ENCODE measurements around the gene POLE3. TPM values are rescaled to one million over a fixed set of nuclear protein-coding genes. Genes with fewer than 3 reads are reported as not detected.
"Not testable (repeated sequence)": the region's sequence is repeated elsewhere in the genome, so short reads cannot be mapped to it uniquely, and the experiment has no call there.

Gene POLE3
- total and polyA plus RNA-seq, 2 donors (not counting 3 experiments of a cell fraction or from before 2014, with no cell fraction given): 53.8 to 68.6 TPM

DNA sequence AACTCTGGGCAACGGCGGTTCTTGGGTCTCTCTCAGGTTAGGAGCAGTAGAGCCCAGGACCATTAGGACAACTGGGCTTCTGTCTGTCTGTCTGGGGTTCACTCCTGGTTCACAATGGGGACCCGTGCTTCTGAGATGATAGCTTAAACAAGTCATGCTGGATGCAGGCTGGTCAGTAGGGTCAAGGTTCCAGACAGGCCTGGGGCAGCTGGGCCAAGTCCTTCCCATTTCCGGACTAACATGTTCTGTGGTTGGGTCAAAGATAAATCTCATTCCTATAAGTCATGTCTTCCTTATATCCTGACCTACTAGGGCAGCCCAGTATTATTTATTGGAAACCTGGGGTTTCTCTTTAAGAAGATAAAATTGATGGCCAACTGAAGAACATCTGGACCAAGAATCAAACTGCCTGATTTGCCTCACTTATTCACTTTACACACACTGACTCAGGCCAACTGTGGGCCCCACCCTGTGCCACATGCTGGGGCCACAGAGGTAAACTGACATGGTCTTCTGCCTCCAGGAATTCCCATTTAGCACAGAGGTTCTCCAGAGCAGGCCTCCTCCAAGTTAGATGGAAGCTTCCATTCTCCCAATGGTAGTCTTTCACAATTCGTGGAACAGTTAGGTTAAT lies 42.0 kb downstream of the POLE3 start:
- no TSS peak for BruUV-seq (replicated peaks)
- no peak for FAIRE-seq
- Histone ChIP-seq H3K4me2 (ENCODE audit: insufficient read depth, low read length) (no peak overlapping the region), H3K9ac (replicated peaks; ENCODE audit: extremely low read depth, insufficient read depth, low read length) (no peak overlapping the region), H3K27me3 (ENCODE audit: control insufficient read depth in 2 of 2, insufficient read depth in 2 of 2, low read length in 2 of 2) (no peaks in the 10 kb centered on the region), H3K9me3 (replicated peaks; ENCODE audit: control insufficient read depth, insufficient read depth, low read length) (no peaks in the 10 kb centered on the region), H3K79me2 (ENCODE audit: control insufficient read depth, insufficient read depth, low read length) (no peaks in the 10 kb centered on the region), H3K4me1 (ENCODE audit: control insufficient read depth, extremely low read depth, insufficient read depth, low read length) (no peaks in the 10 kb centered on the region), H3K9me1 (replicated peaks; ENCODE audit: control insufficient read depth, extremely low read depth, insufficient read depth, low read length) (no peaks in the 10 kb centered on the region), H3K27ac (ENCODE audit: insufficient read depth, low read depth, low read length) (no peak overlapping the region), H2AFZ (ENCODE audit: low read depth, low read length) (no peak overlapping the region), H3K36me3 (ENCODE audit: control insufficient read depth in 2 of 2, extremely low read depth in 1 of 2, insufficient read depth in 2 of 2, low read length in 2 of 2) (peaks cover 0 to 3% of the 10 kb centered on the region in 2 experiments), H4K20me1 (replicated peaks; ENCODE audit: control insufficient read depth, extremely low read depth, insufficient read depth, low read length) (no peaks in the 10 kb centered on the region), H3K4me3 (replicated peaks in 1 of 3; ENCODE audit: insufficient read depth in 1 of 3, low read depth in 1 of 3, low read length in 3 of 3) (no peak overlapping the region)
- intact Hi-C loops (cut with micrococcal nuclease): no loop called here
- CTCF ChIA-PET: interaction anchor here (1.8 kb wide), 1 partner anchor 33 kb away, joined by 5 read pairs; the partner anchor contains the start of gene ALAD
- POLR2A ChIA-PET: no interaction called here
- dilution Hi-C loops (cut with MboI; ENCODE audit: extremely low pct_ligation_motif_present, low sequenced_read_pairs): no loop called here
- no peak for TF ChIP-seq EZH2 (IDR thresholded peaks at IDR 0.05; ENCODE audit: borderline replicate concordance, low read depth, low read length, severe bottlenecking)
- TF ChIP-seq, protein P1, sequence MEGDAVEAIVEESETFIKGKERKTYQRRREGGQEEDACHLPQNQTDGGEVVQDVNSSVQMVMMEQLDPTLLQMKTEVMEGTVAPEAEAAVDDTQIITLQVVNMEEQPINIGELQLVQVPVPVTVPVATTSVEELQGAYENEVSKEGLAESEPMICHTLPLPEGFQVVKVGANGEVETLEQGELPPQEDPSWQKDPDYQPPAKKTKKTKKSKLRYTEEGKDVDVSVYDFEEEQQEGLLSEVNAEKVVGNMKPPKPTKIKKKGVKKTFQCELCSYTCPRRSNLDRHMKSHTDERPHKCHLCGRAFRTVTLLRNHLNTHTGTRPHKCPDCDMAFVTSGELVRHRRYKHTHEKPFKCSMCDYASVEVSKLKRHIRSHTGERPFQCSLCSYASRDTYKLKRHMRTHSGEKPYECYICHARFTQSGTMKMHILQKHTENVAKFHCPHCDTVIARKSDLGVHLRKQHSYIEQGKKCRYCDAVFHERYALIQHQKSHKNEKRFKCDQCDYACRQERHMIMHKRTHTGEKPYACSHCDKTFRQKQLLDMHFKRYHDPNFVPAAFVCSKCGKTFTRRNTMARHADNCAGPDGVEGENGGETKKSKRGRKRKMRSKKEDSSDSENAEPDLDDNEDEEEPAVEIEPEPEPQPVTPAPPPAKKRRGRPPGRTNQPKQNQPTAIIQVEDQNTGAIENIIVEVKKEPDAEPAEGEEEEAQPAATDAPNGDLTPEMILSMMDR (IDR thresholded peaks at IDR 0.05; ENCODE audit: extremely low read depth in 1 of 2, insufficient read depth in 1 of 2, low read depth in 1 of 2, low read length in 2 of 2): no peak
- TF ChIP-seq FOS (IDR thresholded peaks at IDR 0.05; ENCODE audit: borderline replicate concordance, insufficient read depth, low read length): no peak
- no peak for TF ChIP-seq POLR2A (IDR thresholded peaks at IDR 0.05; ENCODE audit: low read depth, low read length)
- TF ChIP-seq GATA2 (IDR thresholded peaks at IDR 0.05; ENCODE audit: insufficient read depth, insufficient read length, low read depth, low read length): no peak
- no peak for TF ChIP-seq JUN (IDR thresholded peaks at IDR 0.05; ENCODE audit: borderline replicate concordance, insufficient read depth, insufficient read length, low read depth)
- no peak for TF ChIP-seq MYC (IDR thresholded peaks at IDR 0.05; ENCODE audit: low read depth, low read length)
- TF ChIP-seq, protein P2, sequence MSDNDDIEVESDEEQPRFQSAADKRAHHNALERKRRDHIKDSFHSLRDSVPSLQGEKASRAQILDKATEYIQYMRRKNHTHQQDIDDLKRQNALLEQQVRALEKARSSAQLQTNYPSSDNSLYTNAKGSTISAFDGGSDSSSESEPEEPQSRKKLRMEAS (IDR thresholded peaks at IDR 0.05; ENCODE audit: insufficient read depth, insufficient read length): no peak
- no peak for TF ChIP-seq POLR2AphosphoS5 (IDR thresholded peaks at IDR 0.05; ENCODE audit: insufficient read depth, low read depth, low read length)
- DNase-seq (ENCODE audit: low read depth, low spot score): no peak

DNA sequence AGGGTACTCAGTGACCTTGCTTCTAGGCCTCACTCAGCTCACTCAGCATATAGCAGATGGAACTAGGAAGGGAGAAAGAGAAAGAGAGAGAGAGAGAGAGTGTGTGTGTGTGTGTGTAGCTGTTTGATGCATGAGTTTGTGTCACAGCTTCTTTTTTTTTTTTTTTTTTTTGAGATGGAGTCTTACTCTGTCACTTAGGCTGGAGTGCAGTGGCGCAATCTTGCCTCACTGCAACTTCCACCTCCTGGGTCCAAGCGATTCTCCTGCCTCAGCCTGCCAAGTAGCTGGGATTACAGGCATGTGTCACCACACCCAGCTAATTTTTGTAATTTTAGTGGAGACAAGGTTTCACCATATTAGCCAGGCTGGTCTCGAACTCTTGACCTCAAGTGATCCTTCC lies 44.8 kb downstream of the POLE3 start:
- H3K9me1 ChIP-seq (replicated peaks; ENCODE audit: control insufficient read depth, extremely low read depth, insufficient read depth, low read length); H3K9me3 ChIP-seq (replicated peaks; ENCODE audit: control insufficient read depth, insufficient read depth, low read length); H3K27me3 ChIP-seq (ENCODE audit: control insufficient read depth in 2 of 2, insufficient read depth in 2 of 2, low read length in 2 of 2); POLR2A ChIA-PET; H3K27ac ChIP-seq (ENCODE audit: insufficient read depth, low read depth, low read length); intact Hi-C loops (cut with micrococcal nuclease); DNase-seq (ENCODE audit: low read depth, low spot score); H3K79me2 ChIP-seq (ENCODE audit: control insufficient read depth, insufficient read depth, low read length); H3K4me1 ChIP-seq (ENCODE audit: control insufficient read depth, extremely low read depth, insufficient read depth, low read length); H3K36me3 ChIP-seq (ENCODE audit: control insufficient read depth in 2 of 2, extremely low read depth in 1 of 2, insufficient read depth in 2 of 2, low read length in 2 of 2); dilution Hi-C loops (cut with MboI; ENCODE audit: extremely low pct_ligation_motif_present, low sequenced_read_pairs); H3K4me2 ChIP-seq (ENCODE audit: insufficient read depth, low read length); H2AFZ ChIP-seq (ENCODE audit: low read depth, low read length); H3K9ac ChIP-seq (replicated peaks; ENCODE audit: extremely low read depth, insufficient read depth, low read length); H4K20me1 ChIP-seq (replicated peaks; ENCODE audit: control insufficient read depth, extremely low read depth, insufficient read depth, low read length); BruUV-seq (replicated peaks); FAIRE-seq; H3K4me3 ChIP-seq (replicated peaks in 1 of 3; ENCODE audit: insufficient read depth in 1 of 3, low read depth in 1 of 3, low read length in 3 of 3): not testable (repeated sequence)
- CTCF ChIA-PET: interaction anchor here (0.9 to 1.3 kb wide), 2 partner anchors 26 to 37 kb away, joined by 3 to 4 read pairs; partner anchors contain the start of gene WDR31
